ENCODE measurements around the gene ANO9.
"Not testable (repeated sequence)": the region's sequence is repeated elsewhere in the genome, so short reads cannot be mapped to it uniquely, and the experiment has no call there.

The ANO9 gene

DNA sequence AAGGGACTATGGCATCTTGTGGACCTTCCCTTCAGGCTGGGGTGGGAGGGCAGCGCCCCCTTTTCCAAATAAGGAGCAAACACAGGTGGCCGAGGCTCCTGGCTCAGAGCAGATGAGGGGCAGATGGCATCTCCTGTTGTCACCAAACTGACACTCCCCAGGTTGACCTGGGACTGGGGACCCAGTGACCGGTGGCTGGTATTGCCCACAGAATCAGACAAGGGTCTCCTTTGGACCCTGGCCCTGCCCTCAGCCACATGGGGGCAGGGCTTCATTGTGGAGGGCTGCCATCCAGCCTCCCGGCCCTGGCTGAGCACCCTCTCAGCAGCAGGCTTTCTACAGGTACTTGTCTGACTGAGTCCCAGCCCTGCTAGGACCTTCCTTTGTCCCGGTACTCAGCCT lies 26.2 kb downstream of the ANO9 start:
- CTCF ChIA-PET = no interaction called here
- POLR2A ChIA-PET = no interaction called here

GRCh38 chr11:414318-414857 lies 27.4 kb downstream of the ANO9 start:
- no peak for DNase-seq (ENCODE audit: extremely low spot score)
- POLR2A ChIA-PET = no interaction called here
- TF ChIP-seq, protein P1, sequence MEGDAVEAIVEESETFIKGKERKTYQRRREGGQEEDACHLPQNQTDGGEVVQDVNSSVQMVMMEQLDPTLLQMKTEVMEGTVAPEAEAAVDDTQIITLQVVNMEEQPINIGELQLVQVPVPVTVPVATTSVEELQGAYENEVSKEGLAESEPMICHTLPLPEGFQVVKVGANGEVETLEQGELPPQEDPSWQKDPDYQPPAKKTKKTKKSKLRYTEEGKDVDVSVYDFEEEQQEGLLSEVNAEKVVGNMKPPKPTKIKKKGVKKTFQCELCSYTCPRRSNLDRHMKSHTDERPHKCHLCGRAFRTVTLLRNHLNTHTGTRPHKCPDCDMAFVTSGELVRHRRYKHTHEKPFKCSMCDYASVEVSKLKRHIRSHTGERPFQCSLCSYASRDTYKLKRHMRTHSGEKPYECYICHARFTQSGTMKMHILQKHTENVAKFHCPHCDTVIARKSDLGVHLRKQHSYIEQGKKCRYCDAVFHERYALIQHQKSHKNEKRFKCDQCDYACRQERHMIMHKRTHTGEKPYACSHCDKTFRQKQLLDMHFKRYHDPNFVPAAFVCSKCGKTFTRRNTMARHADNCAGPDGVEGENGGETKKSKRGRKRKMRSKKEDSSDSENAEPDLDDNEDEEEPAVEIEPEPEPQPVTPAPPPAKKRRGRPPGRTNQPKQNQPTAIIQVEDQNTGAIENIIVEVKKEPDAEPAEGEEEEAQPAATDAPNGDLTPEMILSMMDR (IDR thresholded peaks at IDR 0.05; ENCODE audit: control extremely low read depth, extremely low read depth, low read depth, missing control alignments) = no peak
- CTCF ChIA-PET = no interaction called here

More for the DNA sequence above, 26.2 kb downstream of the ANO9 start:
- TF ChIP-seq, protein P1 (IDR thresholded peaks at IDR 0.05; ENCODE audit: control extremely low read depth, extremely low read depth, low read depth, missing control alignments) = no peak
- no peak for DNase-seq (ENCODE audit: extremely low spot score)

DNA sequence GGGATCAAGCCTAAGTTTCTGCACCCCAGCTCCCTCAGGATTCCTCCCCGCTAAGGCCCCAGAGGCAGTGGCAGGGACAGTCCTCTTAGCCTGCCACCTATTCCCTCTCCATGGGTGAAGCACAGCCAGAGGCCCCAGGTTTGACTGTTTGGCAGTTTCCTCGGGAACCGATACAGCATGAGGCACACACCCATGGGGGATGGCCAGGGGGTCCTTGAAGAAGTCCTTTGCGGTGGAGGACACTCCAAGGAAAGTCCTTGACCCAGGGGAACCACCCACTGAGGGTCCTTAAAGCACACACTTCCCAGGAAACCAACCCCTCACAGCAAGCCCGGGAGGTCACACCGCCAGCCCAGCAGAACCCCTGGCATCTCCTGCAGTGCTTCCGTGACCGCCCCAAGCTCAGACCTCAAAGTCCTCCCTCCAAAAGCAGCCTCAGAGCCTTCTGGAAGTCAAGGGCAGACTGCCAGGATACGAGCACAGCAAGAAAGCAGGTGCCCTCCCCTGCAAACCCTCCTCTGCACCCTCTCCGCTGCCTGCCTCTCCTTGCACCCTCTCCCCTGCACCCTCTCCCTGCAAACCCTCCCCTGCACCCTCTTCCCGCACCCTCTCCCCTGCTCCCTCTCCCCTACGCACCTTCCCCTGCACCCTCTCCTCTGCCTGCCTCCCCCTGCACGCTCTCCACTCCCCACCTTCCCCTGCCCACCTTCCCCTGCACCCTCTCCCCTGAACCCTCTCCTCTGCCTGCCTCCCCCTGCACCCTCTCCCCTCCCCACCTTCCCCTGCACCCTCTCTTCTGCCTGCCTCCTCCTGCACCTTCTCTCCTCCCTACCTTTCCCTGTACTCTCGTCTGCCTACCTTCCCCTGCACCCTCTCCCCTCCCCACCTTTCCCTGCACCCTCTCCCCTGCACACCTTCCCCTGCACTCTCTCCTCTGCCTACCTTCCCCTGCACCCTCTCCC lies 28.4 kb downstream of the ANO9 start:
- TF ChIP-seq, protein P1 (IDR thresholded peaks at IDR 0.05; ENCODE audit: control extremely low read depth, extremely low read depth, low read depth, missing control alignments) = no peak
- POLR2A ChIA-PET = no interaction called here
- CTCF ChIA-PET = no interaction called here
- DNase-seq (ENCODE audit: extremely low spot score) = no peak

DNA sequence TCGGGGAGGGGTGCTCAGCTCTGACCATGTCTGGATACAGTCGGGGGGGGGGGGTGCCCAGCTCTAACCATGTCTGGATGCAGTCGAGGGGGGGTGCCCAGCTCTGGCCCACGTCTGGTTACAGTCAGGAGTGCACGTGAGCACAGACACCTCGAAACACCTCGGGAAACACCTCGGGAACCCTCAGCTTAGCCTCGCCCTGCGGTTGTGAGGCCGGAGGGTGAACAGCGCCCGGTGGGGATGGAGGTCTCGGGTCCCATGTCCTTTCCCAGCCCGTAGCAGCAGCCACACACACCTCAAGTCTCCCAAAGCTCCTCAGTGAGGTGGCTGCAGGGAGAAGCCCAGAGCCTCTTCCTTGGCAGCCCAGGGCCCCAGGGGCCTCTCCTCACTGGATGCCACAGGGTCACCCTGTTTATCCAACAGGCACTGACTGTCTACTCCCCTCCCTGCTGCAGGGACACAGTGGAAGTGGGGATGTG lies 29.1 kb downstream of the ANO9 start:
- ChIA-PET POLR2A (interaction anchor here (0.5 kb wide), 1 partner anchor 27 kb away, joined by 5 read pairs; no protein-coding TSS in a partner anchor), CTCF (no interaction called here)
- TF ChIP-seq, protein P1 (IDR thresholded peaks at IDR 0.05; ENCODE audit: control extremely low read depth, extremely low read depth, low read depth, missing control alignments) = no peak
- DNase-seq (ENCODE audit: extremely low spot score) = no peak

DNA sequence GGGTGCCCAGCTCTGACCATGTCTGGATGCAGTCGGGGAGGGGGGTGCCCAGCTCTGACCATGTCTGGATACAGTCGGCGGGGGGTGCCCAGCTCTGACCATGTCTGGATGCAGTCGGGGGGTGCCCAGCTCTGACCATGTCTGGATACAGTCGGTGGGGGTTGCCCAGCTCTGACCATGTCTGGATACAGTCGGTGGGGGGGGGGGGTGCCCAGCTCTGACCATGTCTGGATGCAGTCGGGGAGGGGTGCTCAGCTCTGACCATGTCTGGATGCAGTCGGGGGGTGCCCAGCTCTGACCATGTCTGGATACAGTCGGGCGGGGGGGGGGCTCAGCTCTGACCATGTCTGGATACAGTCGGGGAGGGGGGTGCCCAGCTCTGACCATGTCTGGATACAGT lies 30.3 kb downstream of the ANO9 start:
- DNase-seq (ENCODE audit: extremely low spot score); CTCF ChIA-PET; POLR2A ChIA-PET: not testable (repeated sequence)

- POLR2A ChIA-PET; DNase-seq (ENCODE audit: extremely low spot score): not testable (repeated sequence)
- CTCF ChIA-PET = interaction anchor here (0.7 to 1.1 kb wide), 2 partner anchors 14 to 30 kb away, joined by 3 read pairs; no protein-coding TSS in a partner anchor
Observed at GRCh38 chr11:410711-411110, 31.1 kb downstream of the ANO9 start.

DNA sequence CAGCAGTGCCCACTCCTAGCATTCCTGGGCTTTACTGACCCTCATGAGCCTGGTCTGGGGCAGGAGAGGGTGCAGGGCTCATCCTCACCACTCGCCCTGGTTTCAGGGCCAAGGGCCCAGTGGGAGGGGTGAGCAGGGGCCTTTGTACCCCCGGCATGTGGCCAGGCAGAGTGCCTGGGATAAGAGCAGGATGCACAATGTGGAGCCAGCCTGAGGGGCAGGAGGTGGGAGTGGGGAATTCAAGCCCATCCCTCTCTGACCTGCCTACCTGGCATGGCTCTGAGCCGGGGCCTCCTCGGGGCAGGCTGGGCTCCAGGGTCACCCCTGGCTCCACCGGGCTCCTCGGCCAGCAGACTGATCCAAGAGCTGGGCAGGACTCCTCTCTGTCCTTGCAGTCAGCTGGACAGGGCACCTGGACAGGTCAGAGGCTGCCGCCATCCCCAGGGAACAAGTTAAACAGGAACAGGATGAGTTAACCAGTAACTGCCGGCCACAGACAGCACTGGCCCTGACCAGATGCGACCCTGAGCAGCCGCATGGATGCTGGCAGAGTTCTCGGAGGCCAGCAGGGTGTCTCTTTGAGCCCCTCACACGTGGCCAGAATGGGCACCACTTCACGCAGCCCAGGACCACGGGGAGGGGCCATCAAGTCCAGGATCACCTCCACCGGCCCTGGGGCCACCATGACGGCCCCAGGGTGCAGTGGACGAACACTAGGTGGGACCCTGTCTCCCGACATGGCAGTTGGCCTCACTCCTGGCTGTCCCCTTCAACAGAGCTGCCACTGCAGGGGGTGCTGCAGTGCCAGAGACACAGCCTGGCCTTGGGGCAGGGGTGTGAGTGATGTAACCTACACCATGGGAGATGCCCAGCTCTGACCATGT lies 32.0 kb downstream of the ANO9 start:
- POLR2A ChIA-PET = no interaction called here
- CTCF ChIA-PET = interaction anchor here (0.7 to 1.1 kb wide), 4 partner anchors 13 to 38 kb away, joined by 3 to 4 read pairs (median 3); no protein-coding TSS in a partner anchor
- DNase-seq (ENCODE audit: extremely low spot score) = no peak
- TF ChIP-seq, protein P1 (IDR thresholded peaks at IDR 0.05; ENCODE audit: control extremely low read depth, extremely low read depth, low read depth, missing control alignments) = no peak
